GF-D8 (cell line): Measurements from ENCODE around the gene RFPL2.
A peak's percentile ranks its signal among the peaks of the same experiment; 100 is the strongest.

Source experiments
- DNase-seq: peaks from one replicate; lab custom pipeline; 2025; lab: John Stamatoyannopoulos, UW

The RFPL2 gene

GRCh38 chr22:32204856-32205722, at the start of gene RFPL2:
RFPL2 (minus strand) TSS chr22:32205073; CDS start chr22:32202451, 2,622 bp downstream.
- no peak for DNase-seq

GRCh38 chr22:32249231-32249630, 44.4 kb upstream of the RFPL2 start:
- no peak for DNase-seq

GRCh38 chr22:32248276-32248675, 43.4 kb upstream of the RFPL2 start:
- no peak for DNase-seq

GRCh38 chr22:32246166-32246565, 41.3 kb upstream of the RFPL2 start:
- DNase-seq: no peak

GRCh38 chr22:32245042-32245441, 40.2 kb upstream of the RFPL2 start:
- no peak for DNase-seq

GRCh38 chr22:32244547-32244946, 39.7 kb upstream of the RFPL2 start:
- DNase-seq: no peak

GRCh38 chr22:32240461-32240860, 35.6 kb upstream of the RFPL2 start:
- DNase-seq: no peak

- DNase-seq: no peak
Observed at GRCh38 chr22:32237906-32238305, 33.0 kb upstream of the RFPL2 start.

- DNase-seq: no peak
Observed at GRCh38 chr22:32236970-32237369, 32.1 kb upstream of the RFPL2 start.

GRCh38 chr22:32233091-32233490, 28.2 kb upstream of the RFPL2 start:
- no peak for DNase-seq

- no peak for DNase-seq
Observed at GRCh38 chr22:32232191-32232830, 27.4 kb upstream of the RFPL2 start.

- no peak for DNase-seq
Observed at GRCh38 chr22:32226326-32227104, 21.6 kb upstream of the RFPL2 start.

- DNase-seq: no peak
Observed at GRCh38 chr22:32222991-32223390, 18.1 kb upstream of the RFPL2 start.

- DNase-seq: peak; percentile 74
Observed at GRCh38 chr22:32219026-32219425, 14.2 kb upstream of the RFPL2 start.

GRCh38 chr22:32218470-32218869, 13.6 kb upstream of the RFPL2 start:
- peak; percentile 96 for DNase-seq

GRCh38 chr22:32217465-32217864, 12.6 kb upstream of the RFPL2 start:
- no peak for DNase-seq

GRCh38 chr22:32216911-32217310, 12.0 kb upstream of the RFPL2 start:
- DNase-seq: no peak

GRCh38 chr22:32211011-32211410, 6.1 kb upstream of the RFPL2 start:
- DNase-seq: no peak

- no peak for DNase-seq
Observed at GRCh38 chr22:32208681-32209080, 3.8 kb upstream of the RFPL2 start.

- DNase-seq: no peak
Observed at GRCh38 chr22:32207971-32208480, 3.2 kb upstream of the RFPL2 start.

- DNase-seq: no peak
Observed at GRCh38 chr22:32206774-32207758, 2.2 kb upstream of the RFPL2 start.
